Colonic mucosa (tissue), 4 donors: Measurements from ENCODE around the gene NCOA7. TPM values are rescaled to one million over a fixed set of nuclear protein-coding genes. Genes with fewer than 3 reads are reported as not detected.

Experiments
- DNase-seq: peaks from one replicate; pipeline ENCODE4 v3.0.0-alpha.2; 2020
- H3K27ac ChIP-seq: fragments of 200-600 bp; one replicate; pipeline ENCODE4 v1.8.0; 2021
- H3K27me3 ChIP-seq: fragments of 200-600 bp; one replicate; pipeline ENCODE4 v1.8.0; 2021
- H3K36me3 ChIP-seq: fragments of 200-600 bp; one replicate; pipeline ENCODE4 v1.8.0; 2021
- H3K4me1 ChIP-seq: fragments of 200-600 bp; one replicate; pipeline ENCODE4 v1.8.0; 2021; ENCODE audit warnings: mild to moderate bottlenecking
- H3K4me3 ChIP-seq: fragments of 200-600 bp; one replicate; pipeline ENCODE4 v1.8.0; 2021
- H3K9ac ChIP-seq, 2 donors: one replicate each; pipeline ENCODE4 v1.7.0; 2013; ENCODE audit warnings: control low read depth in 2 of 2, low read depth in 2 of 2, low read length in 2 of 2
- H3K9me3 ChIP-seq: fragments of 200-600 bp; one replicate; pipeline ENCODE4 v1.8.0; 2021
- intact Hi-C: fragments of 100-400 bp; cut with DNase I; formaldehyde crosslinking; loops from one replicate; pipeline ENCODE4 v1.14.1; 2022
- total RNA-seq, 2 donors: library from RNA; stranded (reverse); fragmentation: NEBNext Ultra II Directional in 1 of 2; extraction: Animal tissue kit (Norgen Biotek cat#: 25700) in 1 of 2; gene quantifications; one replicate each; pipeline ENCODE4 v1.2.1, GENCODE V29; 2021
- TF ChIP-seq, protein P1 (sequence below): fragments of 200-600 bp; IDR thresholded peaks from one replicate; pipeline ENCODE4 v1.8.0; 2022; ENCODE audit warnings: antibody characterized with exemption, mild to moderate bottlenecking
- donor health status: healthy.
- donor health status: DM: no; HTN: no; CAD: no.
- donor health status: DM: no; HTN: no; CAD: no.

NCOA7 gene
- total RNA-seq, 2 donors from 2014 or later: 24.9 to 59.3 TPM

DNA sequence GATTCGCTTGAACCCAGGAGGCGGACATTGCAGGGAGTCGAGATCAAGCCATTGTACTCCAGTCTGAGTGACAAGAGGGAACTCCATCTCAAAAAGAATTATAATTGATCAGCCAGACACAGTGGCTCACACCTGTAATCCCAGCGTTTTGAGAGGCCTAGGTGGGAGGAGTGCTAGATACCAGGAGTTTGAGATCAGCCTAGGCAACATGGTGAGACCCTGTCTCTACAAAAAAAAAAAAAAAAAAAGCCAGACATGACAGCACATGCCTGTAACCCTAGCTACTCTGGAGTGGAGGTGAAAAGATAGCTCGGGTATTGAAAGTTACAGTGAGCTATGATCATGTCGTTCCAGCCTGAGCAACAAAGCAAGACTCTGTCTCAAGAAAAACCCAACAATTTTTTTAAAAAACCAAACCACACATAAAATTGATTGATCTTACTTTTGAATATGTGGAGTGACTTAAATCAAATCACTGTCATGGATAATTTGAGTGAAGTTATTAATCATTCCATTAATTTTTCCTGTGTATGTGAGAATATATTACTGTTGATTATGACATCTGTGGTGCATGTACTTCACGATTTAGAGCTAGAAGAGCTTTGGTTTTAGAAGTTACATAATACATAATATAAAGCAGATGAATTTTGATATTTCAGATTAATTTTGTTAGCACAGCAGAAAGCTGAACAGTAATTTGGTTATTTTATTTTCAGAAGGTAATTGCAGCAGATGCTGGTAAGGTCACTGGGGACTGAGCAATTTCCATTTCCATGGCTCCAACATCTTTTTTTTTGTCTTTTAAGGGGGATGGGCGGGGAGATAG, 34.4 kb downstream of the NCOA7 start:
- TF ChIP-seq, protein P1, sequence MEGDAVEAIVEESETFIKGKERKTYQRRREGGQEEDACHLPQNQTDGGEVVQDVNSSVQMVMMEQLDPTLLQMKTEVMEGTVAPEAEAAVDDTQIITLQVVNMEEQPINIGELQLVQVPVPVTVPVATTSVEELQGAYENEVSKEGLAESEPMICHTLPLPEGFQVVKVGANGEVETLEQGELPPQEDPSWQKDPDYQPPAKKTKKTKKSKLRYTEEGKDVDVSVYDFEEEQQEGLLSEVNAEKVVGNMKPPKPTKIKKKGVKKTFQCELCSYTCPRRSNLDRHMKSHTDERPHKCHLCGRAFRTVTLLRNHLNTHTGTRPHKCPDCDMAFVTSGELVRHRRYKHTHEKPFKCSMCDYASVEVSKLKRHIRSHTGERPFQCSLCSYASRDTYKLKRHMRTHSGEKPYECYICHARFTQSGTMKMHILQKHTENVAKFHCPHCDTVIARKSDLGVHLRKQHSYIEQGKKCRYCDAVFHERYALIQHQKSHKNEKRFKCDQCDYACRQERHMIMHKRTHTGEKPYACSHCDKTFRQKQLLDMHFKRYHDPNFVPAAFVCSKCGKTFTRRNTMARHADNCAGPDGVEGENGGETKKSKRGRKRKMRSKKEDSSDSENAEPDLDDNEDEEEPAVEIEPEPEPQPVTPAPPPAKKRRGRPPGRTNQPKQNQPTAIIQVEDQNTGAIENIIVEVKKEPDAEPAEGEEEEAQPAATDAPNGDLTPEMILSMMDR: no peak
- H3K4me1 ChIP-seq: no peaks in the 10 kb centered on the region
- no peak overlapping the region for H3K27ac ChIP-seq
- no peaks in the 10 kb centered on the region for H3K36me3 ChIP-seq
- H3K4me3 ChIP-seq: no peak overlapping the region
- no peaks in the 10 kb centered on the region for H3K27me3 ChIP-seq
- intact Hi-C loops: no loop called here
- H3K9ac ChIP-seq: no peak overlapping the region
- no peak for DNase-seq
- H3K9me3 ChIP-seq: no peaks in the 10 kb centered on the region

DNA sequence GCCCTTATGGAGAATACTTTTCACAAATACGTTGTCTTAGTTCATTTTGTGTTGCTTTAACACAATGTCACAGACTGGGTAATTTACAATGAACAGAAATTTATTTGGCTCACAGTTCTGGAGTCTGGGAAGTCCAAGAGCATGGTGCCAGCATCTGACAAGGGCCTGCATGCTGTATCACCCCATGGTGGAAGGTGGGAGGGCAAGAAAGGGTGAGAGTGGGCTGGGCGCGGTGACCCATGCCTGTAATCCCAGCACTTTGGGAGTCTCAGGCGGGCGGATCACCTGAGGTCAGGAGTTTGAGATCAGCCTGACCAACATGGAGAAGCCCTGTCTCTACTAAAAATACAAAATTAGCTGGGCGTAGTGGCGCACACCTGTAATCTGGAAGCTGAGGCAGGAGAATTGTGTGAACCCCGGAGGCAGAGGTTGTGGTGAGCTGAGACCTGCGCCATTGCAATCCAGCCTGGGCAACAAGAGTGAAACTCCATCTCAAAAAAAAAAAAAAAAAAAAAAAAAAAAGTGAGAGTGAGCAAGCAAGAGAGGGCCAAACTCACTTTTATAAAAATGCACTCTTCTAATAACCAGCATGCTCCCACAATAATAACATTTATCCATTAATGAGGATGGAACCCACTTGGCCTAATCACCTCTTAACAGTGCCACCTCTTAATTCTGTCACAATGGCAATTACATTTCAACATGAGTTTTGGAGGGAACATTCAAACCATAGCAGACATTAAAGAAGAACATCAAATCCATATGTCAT, 36.1 kb downstream of the NCOA7 start:
- no peaks in the 10 kb centered on the region for H3K4me1 ChIP-seq
- intact Hi-C loops: no loop called here
- H3K9ac ChIP-seq: no peak overlapping the region
- H3K9me3 ChIP-seq: no peaks in the 10 kb centered on the region
- H3K27ac ChIP-seq: no peak overlapping the region
- TF ChIP-seq, protein P1: no peak
- no peaks in the 10 kb centered on the region for H3K36me3 ChIP-seq
- H3K4me3 ChIP-seq: no peak overlapping the region
- H3K27me3 ChIP-seq: no peaks in the 10 kb centered on the region
- no peak for DNase-seq

GRCh38 chr6:125827788-125828320, 37.1 kb downstream of the NCOA7 start:
- no peak overlapping the region for H3K9ac ChIP-seq
- no peaks in the 10 kb centered on the region for H3K27me3 ChIP-seq
- H3K4me1 ChIP-seq: no peaks in the 10 kb centered on the region
- no peaks in the 10 kb centered on the region for H3K9me3 ChIP-seq
- H3K27ac ChIP-seq: no peak overlapping the region
- no peaks in the 10 kb centered on the region for H3K36me3 ChIP-seq
- DNase-seq: no peak
- TF ChIP-seq, protein P1: no peak
- intact Hi-C loops: no loop called here
- H3K4me3 ChIP-seq: no peak overlapping the region

- no peak overlapping the region for H3K27ac ChIP-seq
- TF ChIP-seq, protein P1: no peak
- no peaks in the 10 kb centered on the region for H3K36me3 ChIP-seq
- H3K4me1 ChIP-seq: no peaks in the 10 kb centered on the region
- no peak overlapping the region for H3K4me3 ChIP-seq
- intact Hi-C loops: no loop called here
- no peaks in the 10 kb centered on the region for H3K27me3 ChIP-seq
- DNase-seq: no peak
- no peak overlapping the region for H3K9ac ChIP-seq
- no peaks in the 10 kb centered on the region for H3K9me3 ChIP-seq
Measured at GRCh38 chr6:125828476-125829039, 37.8 kb downstream of the NCOA7 start.

DNA sequence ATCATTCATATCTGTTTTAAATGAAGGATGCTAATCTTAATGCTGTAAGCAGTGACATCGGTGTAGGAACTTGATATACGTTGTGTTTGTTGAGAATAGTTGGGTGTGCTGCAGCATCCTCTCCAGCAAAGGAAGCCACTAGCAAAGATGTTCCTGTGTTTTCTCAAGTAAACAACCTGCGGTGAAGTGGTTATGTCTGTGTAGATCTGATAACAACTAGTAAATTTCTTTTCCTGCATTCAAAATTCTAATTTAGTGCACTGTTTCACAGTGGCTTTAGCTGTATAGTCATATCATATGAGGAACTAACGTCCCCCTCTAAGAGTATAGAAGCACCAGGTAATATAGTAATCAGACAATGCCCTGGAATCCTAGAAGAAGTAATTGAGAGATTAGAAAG, 38.7 kb downstream of the NCOA7 start:
- Histone ChIP-seq H3K4me3 (no peak overlapping the region), H3K27ac (no peak overlapping the region), H3K4me1 (no peaks in the 10 kb centered on the region), H3K27me3 (no peaks in the 10 kb centered on the region), H3K36me3 (no peaks in the 10 kb centered on the region), H3K9ac (no peak overlapping the region), H3K9me3 (no peaks in the 10 kb centered on the region)
- intact Hi-C loops: no loop called here
- TF ChIP-seq, protein P1: no peak
- DNase-seq: no peak
